Glutamatergic neuron (in vitro differentiated cells): ENCODE results near the gene ZP2. TPM values are rescaled to one million over a fixed set of nuclear protein-coding genes. Genes with fewer than 3 reads are reported as not detected.
"Not testable (repeated sequence)": the region's sequence is repeated elsewhere in the genome, so short reads cannot be mapped to it uniquely, and the experiment has no call there.

ENCODE experiments used
- DNase-seq: peaks from one replicate; pipeline ENCODE4 v3.0.0; 2022
- H3K27ac Mint-ChIP-seq: one replicate; pipeline ENCODE4 v1.8.0; 2020; ENCODE audit warnings: mild to moderate bottlenecking, mixed read lengths, inconsistent platforms; ENCODE audit not compliant: unreplicated experiment
- H3K27me3 Mint-ChIP-seq: one replicate; pipeline ENCODE4 v1.8.0; 2020; ENCODE audit warnings: mild to moderate bottlenecking, moderate library complexity, mixed read lengths, inconsistent platforms; ENCODE audit not compliant: unreplicated experiment
- H3K36me3 Mint-ChIP-seq: one replicate; pipeline ENCODE4 v1.8.0; 2020; ENCODE audit warnings: mild to moderate bottlenecking, mixed read lengths, inconsistent platforms; ENCODE audit not compliant: unreplicated experiment
- H3K4me1 Mint-ChIP-seq: one replicate; pipeline ENCODE4 v1.8.0; 2020; ENCODE audit warnings: mild to moderate bottlenecking, low read depth, mixed read lengths, inconsistent platforms; ENCODE audit not compliant: unreplicated experiment
- H3K4me3 Mint-ChIP-seq: one replicate; pipeline ENCODE4 v1.8.0; 2020; ENCODE audit warnings: mild to moderate bottlenecking, mixed read lengths, inconsistent platforms; ENCODE audit not compliant: unreplicated experiment
- H3K9me3 Mint-ChIP-seq: one replicate; pipeline ENCODE4 v1.8.0; 2020; ENCODE audit warnings: mild to moderate bottlenecking, moderate library complexity, mixed read lengths, inconsistent platforms; ENCODE audit not compliant: unreplicated experiment
- CTCF ChIP-seq: fragments of 200-600 bp; sonication (generic); IDR thresholded peaks from one replicate; pipeline ENCODE4 v1.5.0; 2021; ENCODE audit not compliant: partially characterized antibody, unreplicated experiment
- long read RNA-seq: library from polyadenylated mRNA; unstranded; transcript quantifications from one replicate; pipeline ENCODE4 v2.0.0, GENCODE V29; 2020; ENCODE audit not compliant: unreplicated experiment
- total RNA-seq: library from RNA; stranded (reverse); fragmentation: NEBNext Ultra II Directional; extraction: Animal tissue kit (Norgen Biotek cat#: 25700); gene quantifications from one replicate; pipeline ENCODE4 v1.2.1, GENCODE V29; 2021; ENCODE audit not compliant: unreplicated experiment

ZP2 gene
- total RNA-seq: not detected
- long read RNA-seq: 0 reads

GRCh38 chr16:21211486-21211885 lies at the start of gene ZP2:
Gene ZP2, minus strand, starts transcription at chr16:21211574. Its CDS starts 27 bp downstream, at chr16:21211547.
- H3K36me3 Mint-ChIP-seq: no peaks in the 10 kb centered on the region
- no peaks in the 10 kb centered on the region for H3K27me3 Mint-ChIP-seq
- H3K9me3 Mint-ChIP-seq: peaks cover 1% of the 10 kb centered on the region
- no peak within 1 kb of the TSS for H3K4me3 Mint-ChIP-seq
- DNase-seq: no peak
- TF ChIP-seq CTCF: no peak
- H3K4me1 Mint-ChIP-seq: no peaks in the 10 kb centered on the region
- H3K27ac Mint-ChIP-seq: no peak within 1 kb of the TSS

GRCh38 chr16:21257284-21257683 lies 45.9 kb upstream of the ZP2 start:
- no peak for DNase-seq
- Mint-ChIP-seq H3K4me1 (no peaks in the 10 kb centered on the region), H3K9me3 (no peaks in the 10 kb centered on the region), H3K27ac (no peak overlapping the region), H3K4me3 (no peak overlapping the region), H3K27me3 (peaks cover 2% of the 10 kb centered on the region), H3K36me3 (no peaks in the 10 kb centered on the region)
- TF ChIP-seq CTCF: no peak

- Mint-ChIP-seq H3K4me3 (no peak overlapping the region), H3K9me3 (no peaks in the 10 kb centered on the region), H3K4me1 (no peaks in the 10 kb centered on the region), H3K27ac (no peak overlapping the region), H3K27me3 (peaks cover 2% of the 10 kb centered on the region), H3K36me3 (no peaks in the 10 kb centered on the region)
- DNase-seq: no peak
- TF ChIP-seq CTCF: no peak
Observed at GRCh38 chr16:21256636-21257035, 45.3 kb upstream of the ZP2 start.

GRCh38 chr16:21253470-21253869 lies 42.1 kb upstream of the ZP2 start:
- TF ChIP-seq CTCF: no peak
- Mint-ChIP-seq H3K27me3 (peaks cover 4% of the 10 kb centered on the region), H3K4me1 (no peaks in the 10 kb centered on the region), H3K9me3 (no peaks in the 10 kb centered on the region), H3K27ac (no peak overlapping the region), H3K4me3 (no peak overlapping the region), H3K36me3 (peaks cover 7% of the 10 kb centered on the region)
- no peak for DNase-seq

GRCh38 chr16:21250072-21250923 lies 38.9 kb upstream of the ZP2 start:
- peaks cover 7% of the 10 kb centered on the region for H3K36me3 Mint-ChIP-seq
- no peaks in the 10 kb centered on the region for H3K9me3 Mint-ChIP-seq
- no peak for TF ChIP-seq CTCF
- no peak overlapping the region for H3K4me3 Mint-ChIP-seq
- DNase-seq: no peak
- H3K27ac Mint-ChIP-seq: no peak overlapping the region
- H3K4me1 Mint-ChIP-seq: no peaks in the 10 kb centered on the region
- peaks cover 7% of the 10 kb centered on the region for H3K27me3 Mint-ChIP-seq

GRCh38 chr16:21248179-21248578 lies 36.8 kb upstream of the ZP2 start:
- DNase-seq, H3K4me3 Mint-ChIP-seq, H3K4me1 Mint-ChIP-seq, H3K36me3 Mint-ChIP-seq, H3K9me3 Mint-ChIP-seq, H3K27me3 Mint-ChIP-seq, H3K27ac Mint-ChIP-seq: not testable (repeated sequence)
